HEK293 (cell line): ENCODE measurements around the gene ME2.

Experiments used
- IKZF3 ChIP-seq: fragments of 450-650 bp; IDR thresholded peaks from 2 replicates; pipeline ENCODE4 v1.5.0; 2018; ENCODE audit warnings: missing biosample characterization, mild to moderate bottlenecking, missing genetic modification characterization, moderate library complexity
- KLF1 ChIP-seq: fragments of 450-650 bp; formaldehyde crosslinking; IDR thresholded peaks from 2 replicates; pipeline ENCODE4 v1.5.1; 2016; ENCODE audit warnings: missing biosample characterization, missing genetic modification characterization
- KLF17 ChIP-seq: fragments of 450-650 bp; formaldehyde crosslinking; IDR thresholded peaks from 2 replicates; pipeline ENCODE4 v1.5.1; 2016; ENCODE audit warnings: missing biosample characterization, missing genetic modification characterization
- PBX3 ChIP-seq: sonication (generic); formaldehyde crosslinking; IDR thresholded peaks from 2 replicates; pipeline ENCODE4 v1.8.1; 2022; ENCODE audit warnings: mild to moderate bottlenecking, moderate library complexity, missing genetic modification reagents
- PRDM6 ChIP-seq: fragments of 450-650 bp; formaldehyde crosslinking; IDR thresholded peaks from 2 replicates; pipeline ENCODE4 v1.5.1; 2017; ENCODE audit warnings: missing biosample characterization, missing genetic modification characterization
- ZBTB48 ChIP-seq: fragments of 450-650 bp; formaldehyde crosslinking; IDR thresholded peaks from 2 replicates; pipeline ENCODE4 v1.5.1; 2016; ENCODE audit warnings: missing biosample characterization, missing genetic modification characterization
- ZFP37 ChIP-seq: fragments of 450-650 bp; formaldehyde crosslinking; IDR thresholded peaks from 2 replicates; pipeline ENCODE4 v1.5.1; 2016; ENCODE audit warnings: missing biosample characterization, missing genetic modification characterization
- ZFP41 ChIP-seq: fragments of 450-650 bp; formaldehyde crosslinking; IDR thresholded peaks from 2 replicates; pipeline ENCODE4 v1.5.1; 2016; ENCODE audit warnings: missing biosample characterization, missing genetic modification characterization, borderline replicate concordance
- ZNF114 ChIP-seq: fragments of 450-650 bp; formaldehyde crosslinking; IDR thresholded peaks from 2 replicates; pipeline ENCODE4 v1.5.0; 2017; ENCODE audit warnings: missing biosample characterization, missing genetic modification characterization
- ZNF18 ChIP-seq: fragments of 450-650 bp; formaldehyde crosslinking; IDR thresholded peaks from 2 replicates; pipeline ENCODE4 v1.5.1; 2016; ENCODE audit warnings: missing biosample characterization, missing genetic modification characterization
- ZNF280C ChIP-seq: fragments of 450-650 bp; formaldehyde crosslinking; IDR thresholded peaks from 2 replicates; pipeline ENCODE4 v1.5.1; 2016; ENCODE audit warnings: missing biosample characterization, missing genetic modification characterization
- ZNF394 ChIP-seq: fragments of 450-650 bp; formaldehyde crosslinking; IDR thresholded peaks from 2 replicates; pipeline ENCODE4 v1.5.1; 2016; ENCODE audit warnings: missing biosample characterization, missing genetic modification characterization, mild to moderate bottlenecking, moderate library complexity, borderline replicate concordance
- ZNF398 ChIP-seq: fragments of 450-650 bp; formaldehyde crosslinking; IDR thresholded peaks from 2 replicates; pipeline ENCODE4 v1.5.1; 2017; ENCODE audit warnings: missing biosample characterization, missing genetic modification characterization
- ZNF510 ChIP-seq: fragments of 450-650 bp; formaldehyde crosslinking; IDR thresholded peaks from 2 replicates; pipeline ENCODE4 v1.5.1; 2018; ENCODE audit warnings: mild to moderate bottlenecking, missing genetic modification characterization, missing biosample characterization; ENCODE audit not compliant: insufficient replicate concordance
- ZNF513 ChIP-seq: fragments of 450-650 bp; IDR thresholded peaks from 2 replicates; pipeline ENCODE4 v1.5.1; 2018; ENCODE audit warnings: missing biosample characterization, missing genetic modification characterization
- ZNF530 ChIP-seq: fragments of 450-650 bp; formaldehyde crosslinking; IDR thresholded peaks from 2 replicates; pipeline ENCODE4 v1.5.1; 2016; ENCODE audit warnings: low read depth, missing biosample characterization, missing genetic modification characterization
- ZNF548 ChIP-seq: fragments of 450-650 bp; formaldehyde crosslinking; IDR thresholded peaks from 2 replicates; pipeline ENCODE4 v1.5.1; 2016; ENCODE audit warnings: missing biosample characterization, missing genetic modification characterization
- ZNF600 ChIP-seq: fragments of 450-650 bp; formaldehyde crosslinking; IDR thresholded peaks from 2 replicates; pipeline ENCODE4 v1.5.1; 2016; ENCODE audit warnings: missing biosample characterization, missing genetic modification characterization
- ZNF660 ChIP-seq: fragments of 450-650 bp; IDR thresholded peaks from 2 replicates; pipeline ENCODE4 v1.5.1; 2018; ENCODE audit warnings: missing biosample characterization, mild to moderate bottlenecking, missing genetic modification characterization
- ZNF747 ChIP-seq: fragments of 450-650 bp; formaldehyde crosslinking; IDR thresholded peaks from 2 replicates; pipeline ENCODE4 v1.5.1; 2016; ENCODE audit warnings: missing biosample characterization, missing genetic modification characterization
- ZNF768 ChIP-seq: fragments of 450-650 bp; formaldehyde crosslinking; IDR thresholded peaks from 2 replicates; pipeline ENCODE4 v1.5.1; 2018; ENCODE audit warnings: missing biosample characterization, mild to moderate bottlenecking, missing genetic modification characterization
- ZNF843 ChIP-seq: fragments of 450-650 bp; formaldehyde crosslinking; IDR thresholded peaks from 2 replicates; pipeline ENCODE4 v1.5.1; 2016; ENCODE audit warnings: missing biosample characterization, missing genetic modification characterization
- ZSCAN30 ChIP-seq: fragments of 450-650 bp; IDR thresholded peaks from 2 replicates; pipeline ENCODE4 v1.5.1; 2018; ENCODE audit warnings: missing biosample characterization, mild to moderate bottlenecking, missing genetic modification characterization, moderate library complexity
- ZSCAN5A ChIP-seq: fragments of 450-650 bp; formaldehyde crosslinking; IDR thresholded peaks from 2 replicates; pipeline ENCODE4 v1.5.1; 2016; ENCODE audit warnings: missing biosample characterization, missing genetic modification characterization

Gene ME2

GRCh38 chr18:50870138-50870845 lies 8.6 kb upstream of the ME2 start (continued):
- TF ChIP-seq ZSCAN5A (tag by site-specific recombination) (no peak), ZNF398 (tag by site-specific recombination) (peak; percentile 54), KLF17 (tag by site-specific recombination) (peak; percentile 84; the same call in 1 of the 2 replicates), ZNF280C (no peak), ZNF394 (tag by site-specific recombination) (peak; percentile 74), ZSCAN30 (no peak), IKZF3 (tag by site-specific recombination) (peak; percentile 66), PBX3 (no peak), ZBTB48 (tag by site-specific recombination) (no peak), ZNF18 (no peak), ZNF843 (peak; percentile 88), ZFP37 (peak; percentile 88; the same call in 1 of the 2 replicates), KLF1 (no peak), ZNF548 (tag by site-specific recombination) (no peak), ZNF510 (tag by site-specific recombination) (no peak), ZNF600 (tag by site-specific recombination) (peak; percentile 82), ZFP41 (tag by site-specific recombination) (no peak), ZNF768 (no peak), ZNF114 (tag by site-specific recombination) (no peak), ZNF513 (tag by site-specific recombination) (no peak), ZNF660 (peak; percentile 80), ZNF530 (tag by site-specific recombination) (no peak), PRDM6 (peak; percentile 96), ZNF747 (no peak)
